ENCODE data around the gene PTGDR.

DNA sequence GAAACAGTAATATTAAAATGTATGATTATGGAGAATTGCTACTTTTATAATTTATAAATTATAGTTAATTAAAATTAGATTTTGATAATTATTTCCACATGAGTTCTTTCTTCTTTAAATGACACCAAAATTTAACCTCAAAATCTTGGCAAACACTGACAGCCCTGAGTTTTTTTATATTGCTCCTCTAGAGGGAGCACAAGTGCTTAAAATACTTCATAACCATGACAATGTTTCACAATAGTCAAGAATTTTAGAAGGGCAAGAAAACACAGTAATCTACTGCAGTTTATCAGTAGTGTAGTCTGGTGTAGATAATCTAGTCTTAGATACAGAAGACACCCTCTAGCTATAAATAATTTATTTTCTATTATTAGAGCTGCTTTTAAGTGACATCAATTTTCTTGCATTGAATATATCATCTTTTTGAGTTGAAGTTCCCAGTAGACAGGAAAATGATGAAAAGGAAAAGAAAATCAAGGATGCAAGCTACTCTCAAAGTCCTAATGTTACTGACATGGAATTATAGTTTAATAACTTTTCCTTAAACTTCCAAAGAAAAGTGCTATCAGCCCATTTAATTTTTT lies 32.3 kb downstream of the PTGDR start:
- TF ChIP-seq EP300 (IDR thresholded peaks at IDR 0.05), result no peak
- TF ChIP-seq, protein P1, sequence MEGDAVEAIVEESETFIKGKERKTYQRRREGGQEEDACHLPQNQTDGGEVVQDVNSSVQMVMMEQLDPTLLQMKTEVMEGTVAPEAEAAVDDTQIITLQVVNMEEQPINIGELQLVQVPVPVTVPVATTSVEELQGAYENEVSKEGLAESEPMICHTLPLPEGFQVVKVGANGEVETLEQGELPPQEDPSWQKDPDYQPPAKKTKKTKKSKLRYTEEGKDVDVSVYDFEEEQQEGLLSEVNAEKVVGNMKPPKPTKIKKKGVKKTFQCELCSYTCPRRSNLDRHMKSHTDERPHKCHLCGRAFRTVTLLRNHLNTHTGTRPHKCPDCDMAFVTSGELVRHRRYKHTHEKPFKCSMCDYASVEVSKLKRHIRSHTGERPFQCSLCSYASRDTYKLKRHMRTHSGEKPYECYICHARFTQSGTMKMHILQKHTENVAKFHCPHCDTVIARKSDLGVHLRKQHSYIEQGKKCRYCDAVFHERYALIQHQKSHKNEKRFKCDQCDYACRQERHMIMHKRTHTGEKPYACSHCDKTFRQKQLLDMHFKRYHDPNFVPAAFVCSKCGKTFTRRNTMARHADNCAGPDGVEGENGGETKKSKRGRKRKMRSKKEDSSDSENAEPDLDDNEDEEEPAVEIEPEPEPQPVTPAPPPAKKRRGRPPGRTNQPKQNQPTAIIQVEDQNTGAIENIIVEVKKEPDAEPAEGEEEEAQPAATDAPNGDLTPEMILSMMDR (IDR thresholded peaks at IDR 0.05), result peak; percentile 47 to 57
